Measurements from ENCODE around the gene SYNE3. TPM values are rescaled to one million over a fixed set of nuclear protein-coding genes. Genes with fewer than 3 reads are reported as not detected.

The SYNE3 gene
- total RNA-seq, 1 experiment from 2014 or later = 1.2 TPM

DNA sequence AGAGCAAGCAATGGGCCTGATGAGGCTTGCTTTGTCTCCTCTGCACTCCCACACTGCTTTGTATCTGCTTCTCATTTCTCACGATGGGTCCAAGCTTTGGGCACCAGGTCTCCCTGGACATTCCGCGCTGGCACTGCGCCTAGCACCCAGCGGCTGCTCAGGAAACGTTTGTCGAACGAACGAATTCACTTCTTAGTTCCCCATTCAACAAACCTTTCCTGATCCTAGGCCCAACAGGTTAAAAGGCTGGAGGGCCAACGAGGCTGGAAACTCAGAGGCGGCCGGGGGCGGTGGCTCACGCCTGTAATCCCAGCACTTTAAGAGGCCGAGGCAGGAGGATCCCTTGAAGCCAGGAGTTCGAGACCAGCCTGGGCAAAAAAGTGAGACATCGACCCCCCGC is 17.4 kb upstream of the SYNE3 start:
- CTCF ChIA-PET = interaction anchor here (0.6 kb wide), 1 partner anchor 468 kb away, joined by 3 read pairs; no protein-coding TSS in a partner anchor
- H4K20me1 ChIP-seq (ENCODE audit: low read length) = peaks cover 56% of the 10 kb centered on the region
- H3K27ac ChIP-seq (ENCODE audit: low read length) = peak overlapping the region; percentile 81

GRCh38 chr14:95533391-95533821 is 17.0 kb upstream of the SYNE3 start:
- H2AFZ ChIP-seq (ENCODE audit: low read length) = no peak overlapping the region
- ATAC-seq (no peak), DNase-seq (peak; percentile 30)
- H3F3A ChIP-seq (ENCODE audit: low read length, unreplicated experiment) = no peaks in the 10 kb centered on the region
- BruUV-seq (replicated peaks) = no TSS peak
- H4K20me1 ChIP-seq (ENCODE audit: low read length) = peaks cover 52% of the 10 kb centered on the region
- peaks cover 91% of the 10 kb centered on the region for H3K79me2 ChIP-seq (ENCODE audit: low read length)
- peak overlapping the region; percentile 98 for H3K9ac ChIP-seq (ENCODE audit: low read length)
- peaks cover 46% of the 10 kb centered on the region for H3K4me1 ChIP-seq (ENCODE audit: insufficient read depth, low read length)
- H3K27me3 ChIP-seq (ENCODE audit: low read length) = no peaks in the 10 kb centered on the region
- no peaks in the 10 kb centered on the region for H3K9me2 ChIP-seq (replicated peaks; ENCODE audit: low read length)
- no peaks in the 10 kb centered on the region for H3K9me3 ChIP-seq (ENCODE audit: low read length)
- no peaks in the 10 kb centered on the region; the same call in 1 of the 2 replicates for H3K36me3 ChIP-seq (ENCODE audit: low read depth, low read length)
- TF ChIP-seq, protein P1, sequence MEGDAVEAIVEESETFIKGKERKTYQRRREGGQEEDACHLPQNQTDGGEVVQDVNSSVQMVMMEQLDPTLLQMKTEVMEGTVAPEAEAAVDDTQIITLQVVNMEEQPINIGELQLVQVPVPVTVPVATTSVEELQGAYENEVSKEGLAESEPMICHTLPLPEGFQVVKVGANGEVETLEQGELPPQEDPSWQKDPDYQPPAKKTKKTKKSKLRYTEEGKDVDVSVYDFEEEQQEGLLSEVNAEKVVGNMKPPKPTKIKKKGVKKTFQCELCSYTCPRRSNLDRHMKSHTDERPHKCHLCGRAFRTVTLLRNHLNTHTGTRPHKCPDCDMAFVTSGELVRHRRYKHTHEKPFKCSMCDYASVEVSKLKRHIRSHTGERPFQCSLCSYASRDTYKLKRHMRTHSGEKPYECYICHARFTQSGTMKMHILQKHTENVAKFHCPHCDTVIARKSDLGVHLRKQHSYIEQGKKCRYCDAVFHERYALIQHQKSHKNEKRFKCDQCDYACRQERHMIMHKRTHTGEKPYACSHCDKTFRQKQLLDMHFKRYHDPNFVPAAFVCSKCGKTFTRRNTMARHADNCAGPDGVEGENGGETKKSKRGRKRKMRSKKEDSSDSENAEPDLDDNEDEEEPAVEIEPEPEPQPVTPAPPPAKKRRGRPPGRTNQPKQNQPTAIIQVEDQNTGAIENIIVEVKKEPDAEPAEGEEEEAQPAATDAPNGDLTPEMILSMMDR (conservative IDR thresholded peaks at IDR 0.05; ENCODE audit: low read depth, low read length) = no peak
- TF ChIP-seq EZH2 (IDR thresholded peaks at IDR 0.05; ENCODE audit: low read length, unreplicated experiment) (no peak), EZH2phosphoT487 (IDR thresholded peaks at IDR 0.05; ENCODE audit: borderline replicate concordance, low read length) (no peak)
- intact Hi-C loops (cut with micrococcal nuclease) = loop anchor here (5.0 to 10.0 kb wide), 2 partner anchors 49 to 376 kb away; partner anchors contain the start of gene DICER1
- ChIA-PET POLR2A (ENCODE audit: unreplicated experiment) (no interaction called here), CTCF (interaction anchor here (0.6 kb wide), 1 partner anchor 469 kb away, joined by 3 read pairs; no protein-coding TSS in a partner anchor)
- H3K4me2 ChIP-seq (ENCODE audit: low read length) = peak overlapping the region; percentile 99
- peak overlapping the region; percentile 98 for H3K4me3 ChIP-seq (ENCODE audit: low read length)
- H3K27ac ChIP-seq (ENCODE audit: low read length) = peak overlapping the region; percentile 81; the same call in 1 of the 2 replicates

More for the DNA sequence above, 17.4 kb upstream of the SYNE3 start:
- POLR2A ChIA-PET (ENCODE audit: unreplicated experiment) = no interaction called here
- Histone ChIP-seq H3K9me3 (ENCODE audit: low read length) (no peaks in the 10 kb centered on the region), H3K9me2 (replicated peaks; ENCODE audit: low read length) (no peaks in the 10 kb centered on the region), H2AFZ (ENCODE audit: low read length) (peak overlapping the region; percentile 52; the same call in 1 of the 2 replicates), H3K4me1 (ENCODE audit: insufficient read depth, low read length) (peaks cover 46% of the 10 kb centered on the region), H3K79me2 (ENCODE audit: low read length) (peaks cover 94% of the 10 kb centered on the region), H3K27me3 (ENCODE audit: low read length) (no peaks in the 10 kb centered on the region), H3K9ac (ENCODE audit: low read length) (peak overlapping the region; percentile 98), H3K36me3 (ENCODE audit: low read depth, low read length) (no peaks in the 10 kb centered on the region; the same call in 1 of the 2 replicates), H3K4me3 (ENCODE audit: low read length) (peak overlapping the region; percentile 98), H3K4me2 (ENCODE audit: low read length) (peak overlapping the region; percentile 99), H3F3A (ENCODE audit: low read length, unreplicated experiment) (no peaks in the 10 kb centered on the region)
- no peak for DNase-seq
- TSS peak; percentile 69 for BruUV-seq (replicated peaks)
- intact Hi-C loops (cut with micrococcal nuclease) = loop anchor here (1.0 to 10.0 kb wide), 3 partner anchors 27 to 377 kb away; partner anchors contain the start of gene DICER1
- no peak for ATAC-seq
- no peak for TF ChIP-seq EZH2 (IDR thresholded peaks at IDR 0.05; ENCODE audit: low read length, unreplicated experiment)
- TF ChIP-seq EZH2phosphoT487 (IDR thresholded peaks at IDR 0.05; ENCODE audit: borderline replicate concordance, low read length) = no peak
- TF ChIP-seq, protein P1 (conservative IDR thresholded peaks at IDR 0.05; ENCODE audit: low read depth, low read length) = no peak

GRCh38 chr14:95531969-95532368 is 15.5 kb upstream of the SYNE3 start:
- TF ChIP-seq EZH2 (IDR thresholded peaks at IDR 0.05; ENCODE audit: low read length, unreplicated experiment) (no peak), EZH2phosphoT487 (IDR thresholded peaks at IDR 0.05; ENCODE audit: borderline replicate concordance, low read length) (no peak)
- TF ChIP-seq, protein P1 (conservative IDR thresholded peaks at IDR 0.05; ENCODE audit: low read depth, low read length) = no peak
- no TSS peak for BruUV-seq (replicated peaks)
- Histone ChIP-seq H3K27me3 (ENCODE audit: low read length) (no peaks in the 10 kb centered on the region), H3K36me3 (ENCODE audit: low read depth, low read length) (no peaks in the 10 kb centered on the region; the same call in 1 of the 2 replicates), H3K4me3 (ENCODE audit: low read length) (peak overlapping the region; percentile 98), H3K27ac (ENCODE audit: low read length) (peak overlapping the region; percentile 33), H3K9me3 (ENCODE audit: low read length) (no peaks in the 10 kb centered on the region), H3F3A (ENCODE audit: low read length, unreplicated experiment) (no peaks in the 10 kb centered on the region), H3K9me2 (replicated peaks; ENCODE audit: low read length) (no peaks in the 10 kb centered on the region), H4K20me1 (ENCODE audit: low read length) (peaks cover 41% of the 10 kb centered on the region), H3K4me1 (ENCODE audit: insufficient read depth, low read length) (peaks cover 49% of the 10 kb centered on the region), H3K9ac (ENCODE audit: low read length) (peak overlapping the region; percentile 98), H3K79me2 (ENCODE audit: low read length) (peaks cover 77% of the 10 kb centered on the region), H3K4me2 (ENCODE audit: low read length) (peak overlapping the region; percentile 99), H2AFZ (ENCODE audit: low read length) (no peak overlapping the region)
- no peak for DNase-seq
- intact Hi-C loops (cut with micrococcal nuclease) = loop anchor here (5.0 to 10.0 kb wide), 2 partner anchors 47 to 375 kb away; partner anchors contain the start of gene DICER1
- ChIA-PET POLR2A (ENCODE audit: unreplicated experiment) (no interaction called here), CTCF (no interaction called here)
- ATAC-seq = no peak
